ENCODE data around the gene ETFA.
"Not testable (repeated sequence)": the region's sequence is repeated elsewhere in the genome, so short reads cannot be mapped to it uniquely, and the experiment has no call there.

The ETFA gene

DNA sequence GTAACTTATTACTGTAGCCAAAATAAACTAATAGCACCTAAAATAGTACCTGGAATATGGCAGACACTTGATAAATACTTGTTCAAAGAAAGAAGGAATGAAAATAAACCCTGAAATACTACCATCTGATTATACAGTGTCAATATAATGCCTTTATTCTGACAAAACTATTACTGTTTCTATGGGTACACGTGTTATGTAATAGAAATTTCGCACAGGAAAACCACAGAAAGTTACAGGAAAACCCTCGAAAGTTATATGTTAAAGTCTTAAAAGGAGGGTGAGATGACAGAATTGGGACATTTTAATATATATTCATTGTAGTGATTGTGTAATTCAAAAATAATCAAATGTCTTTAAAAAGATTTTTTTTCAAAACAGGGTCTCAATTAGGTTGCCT, 28.8 kb downstream of the ETFA start:
- DNase-seq (ENCODE audit: low spot score), result no peak

GRCh38 chr15:76278651-76279050, 32.6 kb downstream of the ETFA start:
- no peak for DNase-seq (ENCODE audit: low spot score)

DNA sequence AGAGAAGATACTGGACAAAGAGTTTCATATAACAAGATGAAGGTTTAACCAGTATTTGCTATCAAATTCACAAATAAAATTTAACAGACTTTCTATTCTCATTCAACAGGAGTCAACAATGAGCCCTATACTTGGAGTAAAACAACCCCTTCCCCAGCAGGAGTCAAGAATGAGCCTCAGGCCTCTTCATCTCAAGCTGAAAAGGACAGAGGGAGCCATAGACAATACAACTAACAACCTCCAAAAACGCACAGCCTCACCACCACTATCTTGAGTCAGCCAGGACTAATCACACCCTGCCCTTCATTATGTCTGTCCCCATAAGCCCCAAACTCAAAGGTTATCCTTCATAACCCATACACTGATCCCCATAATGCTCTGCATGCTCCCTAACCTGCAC, 36.4 kb downstream of the ETFA start:
- no peak for DNase-seq (ENCODE audit: low spot score)

DNA sequence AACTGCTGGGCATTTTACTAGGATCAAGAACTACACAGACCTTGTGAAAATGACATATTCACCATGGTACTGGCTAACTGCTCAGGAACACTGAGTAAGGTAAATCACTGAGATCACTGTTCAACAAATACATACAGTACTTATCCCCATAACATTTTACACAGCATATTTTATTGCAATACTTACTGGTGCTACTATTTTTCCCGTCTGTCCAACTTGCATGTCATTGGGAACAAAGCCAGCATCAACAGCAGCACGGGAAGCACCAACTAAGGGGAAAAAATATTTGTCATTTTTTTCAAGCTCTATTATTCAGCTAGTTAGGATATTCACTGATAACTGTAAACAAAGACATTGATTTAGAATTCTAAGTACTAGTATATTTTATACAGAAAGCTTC, 37.0 kb downstream of the ETFA start:
- no peak for DNase-seq (ENCODE audit: low spot score)

DNA sequence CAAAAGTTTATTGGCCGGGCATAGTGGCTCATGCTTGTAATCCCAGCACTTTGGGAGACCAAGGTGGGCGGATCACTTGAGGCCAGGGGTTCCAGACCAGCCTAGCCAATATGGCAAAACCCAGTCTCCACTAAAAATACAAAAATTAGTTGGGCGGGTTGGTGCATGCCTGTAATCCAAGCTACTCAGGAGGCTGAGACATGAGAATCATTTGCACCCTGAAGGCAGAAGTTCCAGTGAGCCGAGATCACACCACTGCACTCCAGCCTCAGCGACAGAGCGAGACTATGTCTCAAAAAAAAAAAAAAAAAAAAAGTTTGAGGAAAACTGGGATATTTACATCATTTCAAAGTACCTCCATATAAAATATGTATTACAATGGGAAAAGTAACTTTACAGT, 40.4 kb downstream of the ETFA start:
- no peak for DNase-seq (ENCODE audit: low spot score)

DNA sequence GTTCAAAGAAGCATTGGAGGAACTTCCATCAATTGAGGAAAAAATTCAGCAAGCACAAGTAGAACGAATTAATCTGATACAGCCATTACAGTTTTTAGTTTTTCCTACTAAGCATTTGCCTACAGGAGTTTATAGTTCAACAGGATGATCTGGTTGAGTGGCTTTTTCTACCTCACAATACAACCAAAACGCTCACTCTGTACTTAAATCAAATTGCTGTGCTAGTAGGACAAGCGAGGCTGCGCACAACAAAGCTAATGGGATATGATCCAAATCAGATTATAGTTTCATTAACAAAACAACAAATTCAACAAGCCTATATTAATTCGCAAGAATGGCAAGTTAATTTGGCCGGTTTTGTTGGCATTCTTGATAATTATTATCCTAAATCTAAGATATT, 44.2 kb downstream of the ETFA start:
- DNase-seq (ENCODE audit: low spot score), result no peak

DNA sequence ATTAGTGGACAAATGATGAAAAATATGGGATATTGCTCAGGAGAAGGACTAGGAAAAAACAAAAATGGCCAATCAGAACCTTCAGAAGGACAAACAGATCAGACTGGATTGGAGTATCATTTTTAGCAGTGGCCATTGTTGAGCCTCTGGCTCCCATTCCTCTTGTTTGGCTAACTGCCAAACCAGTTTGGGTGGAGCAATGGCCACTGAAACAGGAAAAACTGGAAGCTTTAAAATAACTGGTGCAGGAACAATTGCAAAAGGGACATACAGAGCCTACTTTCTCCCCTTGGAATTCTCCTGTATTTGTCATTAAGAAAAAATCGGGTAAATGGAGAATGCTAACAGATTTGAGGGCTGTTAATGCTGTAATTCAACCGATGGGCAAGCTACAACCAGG, 45.5 kb downstream of the ETFA start:
- not testable (repeated sequence) for DNase-seq (ENCODE audit: low spot score)

- no peak for DNase-seq (ENCODE audit: low spot score)
These were observed 50.9 kb downstream of the ETFA start for GRCh38 chr15:76260246-76260938.

- DNase-seq (ENCODE audit: low spot score), result no peak
These were observed 51.9 kb downstream of the ETFA start for GRCh38 chr15:76259392-76259791.

GRCh38 chr15:76258460-76258859, 52.8 kb downstream of the ETFA start:
- DNase-seq (ENCODE audit: low spot score), result no peak

- no peak for DNase-seq (ENCODE audit: low spot score)
These were observed 57.4 kb downstream of the ETFA start for GRCh38 chr15:76253691-76254473.

DNA sequence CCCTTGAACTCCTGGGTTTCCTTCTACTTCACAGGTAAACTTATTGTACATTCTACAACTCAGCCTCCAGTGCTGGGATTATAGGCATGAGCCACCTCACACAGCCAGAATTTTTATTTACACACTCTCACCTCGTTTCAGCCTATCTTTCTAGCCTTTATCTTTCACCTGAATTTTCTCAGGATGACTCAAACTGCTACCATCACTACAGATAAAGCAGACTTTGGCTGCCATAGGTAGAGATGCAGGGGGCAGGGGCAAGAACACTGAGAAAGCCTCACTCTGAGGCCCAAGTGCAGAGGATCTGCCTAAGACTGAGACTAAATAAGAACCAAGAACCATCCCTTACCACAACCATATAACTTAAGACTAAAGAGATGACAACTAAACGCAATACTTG, 59.0 kb downstream of the ETFA start:
- no peak for DNase-seq (ENCODE audit: low spot score)

DNA sequence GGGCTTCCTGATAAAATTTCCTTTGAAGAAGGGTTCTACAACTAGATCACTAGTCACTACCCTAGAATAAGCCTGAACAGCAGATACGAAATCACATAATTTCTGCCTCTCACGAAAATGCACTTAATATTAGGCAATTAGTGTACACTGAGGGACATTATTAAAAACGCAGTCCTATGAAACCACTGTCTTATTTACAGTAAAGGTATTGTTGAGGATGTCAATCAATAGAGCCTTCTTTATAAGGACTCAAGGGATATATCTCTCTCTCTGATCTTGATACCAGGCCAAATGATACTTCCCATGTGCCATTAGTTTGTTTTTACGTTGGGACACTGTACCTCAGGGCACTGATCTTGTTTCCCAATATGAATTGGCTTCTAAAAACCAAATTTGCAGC, 59.6 kb downstream of the ETFA start:
- no peak for DNase-seq (ENCODE audit: low spot score)

- DNase-seq (ENCODE audit: low spot score), result no peak
These were observed 66.1 kb downstream of the ETFA start for GRCh38 chr15:76245072-76245610.

GRCh38 chr15:76239786-76240185, 71.5 kb downstream of the ETFA start:
- no peak for DNase-seq (ENCODE audit: low spot score)

DNA sequence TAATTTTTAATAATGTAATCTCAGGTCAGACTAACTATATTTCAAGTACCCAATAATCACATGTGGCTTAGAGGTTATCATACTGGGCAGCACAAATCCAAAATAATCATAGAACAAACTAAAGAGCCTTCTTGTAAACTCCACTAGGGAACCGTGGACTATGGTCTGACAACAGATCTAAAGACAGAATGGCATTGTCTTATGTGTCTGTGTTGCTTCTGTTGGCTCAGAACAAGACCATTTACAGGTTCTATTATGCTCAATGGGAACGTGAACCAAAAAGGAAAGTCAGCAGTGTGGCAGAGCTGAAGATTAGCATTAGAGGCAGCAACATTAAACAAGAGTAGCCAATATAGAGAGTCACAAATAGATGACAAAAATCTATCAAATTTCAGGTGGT, 74.9 kb downstream of the ETFA start:
- DNase-seq (ENCODE audit: low spot score), result no peak

- peak; percentile 20 for DNase-seq (ENCODE audit: low spot score)
These were observed 76.0 kb downstream of the ETFA start for GRCh38 chr15:76235186-76235826.

GRCh38 chr15:76234337-76234889, 76.9 kb downstream of the ETFA start:
- DNase-seq (ENCODE audit: low spot score), result no peak

- no peak for DNase-seq (ENCODE audit: low spot score)
These were observed 77.3 kb downstream of the ETFA start for GRCh38 chr15:76233921-76234320.

DNA sequence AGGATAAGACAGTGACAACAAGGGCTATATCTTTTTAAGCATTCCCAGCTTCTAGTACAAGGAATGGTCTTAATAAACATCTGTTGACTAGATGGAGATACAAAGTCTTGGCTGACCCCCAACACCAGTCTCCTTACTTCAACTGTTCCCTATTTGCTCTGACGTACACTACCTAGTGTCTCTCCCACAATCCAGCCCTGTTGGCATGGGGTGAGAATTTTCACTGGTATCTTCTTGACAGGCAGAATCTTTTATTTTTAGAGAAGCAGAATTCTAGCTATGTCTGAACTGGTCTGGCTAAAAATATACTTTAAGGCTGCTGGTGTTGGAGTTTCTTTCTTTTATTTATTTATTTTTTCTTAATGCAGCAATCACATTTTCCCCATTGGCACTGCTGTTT, 82.0 kb downstream of the ETFA start:
- no peak for DNase-seq (ENCODE audit: low spot score)

GRCh38 chr15:76223521-76223920, 87.7 kb downstream of the ETFA start:
- DNase-seq (ENCODE audit: low spot score), result no peak

GRCh38 chr15:76222159-76222558, 89.1 kb downstream of the ETFA start:
- no peak for DNase-seq (ENCODE audit: low spot score)

Measured in SK-N-DZ (cell line).